Left renal pelvis (tissue), 4 donors: Measurements from ENCODE around the gene RNASE8. TPM values are rescaled to one million over a fixed set of nuclear protein-coding genes. Genes with fewer than 3 reads are reported as not detected.

Experiments used
- DNase-seq, 4 donors: peaks; one replicate each; pipeline ENCODE4 v3.0.0-alpha.2; 2013; ENCODE audit warnings: low read depth in 4 of 4, low spot score in 3 of 4
- polyA plus RNA-seq, 4 donors: library from polyadenylated mRNA; unstranded; fragments of 120-200 nt; gene quantifications; one replicate each; pipeline ENCODE4 v1.2.1, GENCODE V29; 2013; ENCODE audit not compliant: insufficient read length in 4 of 4

RNASE8 gene
- polyA plus RNA-seq, 4 donors = not detected

GRCh38 chr14:21090194-21090939, 32.7 kb downstream of the RNASE8 start:
- DNase-seq = no peak

- no peak for DNase-seq
Observed at GRCh38 chr14:21090940-21091663, 33.5 kb downstream of the RNASE8 start.

- no peak for DNase-seq
Observed at GRCh38 chr14:21091821-21092272, 34.2 kb downstream of the RNASE8 start.

- DNase-seq = no peak
Observed at GRCh38 chr14:21092273-21093011, 34.8 kb downstream of the RNASE8 start.

- DNase-seq = no peak
Observed at GRCh38 chr14:21093018-21093417, 35.4 kb downstream of the RNASE8 start.

GRCh38 chr14:21093769-21094681, 36.4 kb downstream of the RNASE8 start:
- DNase-seq = peak in 1 of 4 donors; percentile 73

GRCh38 chr14:21095430-21096205, 38.0 kb downstream of the RNASE8 start:
- DNase-seq = no peak

- DNase-seq = no peak
Observed at GRCh38 chr14:21096438-21096837, 38.8 kb downstream of the RNASE8 start.

GRCh38 chr14:21096978-21097635, 39.5 kb downstream of the RNASE8 start:
- DNase-seq = no peak

- DNase-seq = no peak
Observed at GRCh38 chr14:21097636-21098075, 40.0 kb downstream of the RNASE8 start.

- DNase-seq = no peak
Observed at GRCh38 chr14:21098076-21098891, 40.7 kb downstream of the RNASE8 start, which contains the start of gene ZNF219. Gene ZNF219 (minus strand): TSS chr14:21098655. CDS start chr14:21093591, 5,064 bp downstream.

GRCh38 chr14:21098892-21099595, 41.4 kb downstream of the RNASE8 start:
- no peak for DNase-seq

- no peak for DNase-seq
Observed at GRCh38 chr14:21099596-21099985, 42.0 kb downstream of the RNASE8 start.

GRCh38 chr14:21100931-21101330, 43.3 kb downstream of the RNASE8 start, which contains the start of gene TMEM253:
Gene TMEM253 (plus strand): TSS chr14:21101066. CDS start chr14:21101344, 278 bp downstream.
- DNase-seq = no peak

GRCh38 chr14:21101802-21102413, 44.3 kb downstream of the RNASE8 start:
- DNase-seq = no peak

GRCh38 chr14:21102521-21103410, 45.1 kb downstream of the RNASE8 start:
- DNase-seq = no peak
